Measurements from ENCODE around the gene AFM.

The AFM gene

GRCh38 chr4:73451981-73452747 lies 29.4 kb upstream of the AFM start:
- no peak for DNase-seq

GRCh38 chr4:73452953-73453700 lies 28.4 kb upstream of the AFM start:
- no peak for DNase-seq

- DNase-seq: no peak
Observed at GRCh38 chr4:73453701-73454005, 27.9 kb upstream of the AFM start.

GRCh38 chr4:73454920-73455319 lies 26.6 kb upstream of the AFM start:
- DNase-seq: no peak

- no peak for DNase-seq
Observed at GRCh38 chr4:73456177-73457022, 25.1 kb upstream of the AFM start.

- no peak for DNase-seq
Observed at GRCh38 chr4:73458184-73459047, 23.1 kb upstream of the AFM start.

- no peak for DNase-seq
Observed at GRCh38 chr4:73459048-73459421, 22.5 kb upstream of the AFM start.

- no peak for DNase-seq
Observed at GRCh38 chr4:73460913-73461522, 20.5 kb upstream of the AFM start.

- DNase-seq: no peak
Observed at GRCh38 chr4:73468170-73468569, 13.4 kb upstream of the AFM start.

- DNase-seq: no peak
Observed at GRCh38 chr4:73470728-73471127, 10.8 kb upstream of the AFM start.

- no peak for DNase-seq
Observed at GRCh38 chr4:73477176-73477575, 4.4 kb upstream of the AFM start.

GRCh38 chr4:73479323-73479722 lies 2.2 kb upstream of the AFM start:
- no peak for DNase-seq

GRCh38 chr4:73485085-73485484 lies 3.5 kb downstream of the AFM start:
- no peak for DNase-seq

- no peak for DNase-seq
Observed at GRCh38 chr4:73485596-73485995, 4.1 kb downstream of the AFM start.

- no peak for DNase-seq
Observed at GRCh38 chr4:73486497-73486896, 5.0 kb downstream of the AFM start.

- no peak for DNase-seq
Observed at GRCh38 chr4:73487233-73487632, 5.7 kb downstream of the AFM start.

GRCh38 chr4:73499996-73500765 lies 18.6 kb downstream of the AFM start:
- no peak for DNase-seq

- no peak for DNase-seq
Observed at GRCh38 chr4:73501664-73502265, 20.2 kb downstream of the AFM start.

- DNase-seq: no peak
Observed at GRCh38 chr4:73505567-73505966, 24.0 kb downstream of the AFM start.

- no peak for DNase-seq
Observed at GRCh38 chr4:73507541-73507940, 26.0 kb downstream of the AFM start.

- DNase-seq: no peak
Observed at GRCh38 chr4:73508651-73509050, 27.1 kb downstream of the AFM start.
